Endothelial cell of umbilical vein (primary cell): ENCODE measurements around the gene TOMM40. TPM values are rescaled to one million over a fixed set of nuclear protein-coding genes. Genes with fewer than 3 reads are reported as not detected.

ENCODE experiments used
- BruUV-seq: library from RNA; stranded (reverse); fragments of 400-500 nt; replicated peaks from 2 replicates; lab custom pipeline; 2021; lab: Mats Ljungman, UMichigan
- CTCF ChIA-PET: fragments of 300-600, 350-600 bp; sonication (Branson Sonifier 250); formaldehyde crosslinking; loops from one replicate; lab custom pipeline; 2021; ENCODE audit warnings: antibody characterized with exemption, inconsistent platforms; lab: Charles Lee
- POLR2A ChIA-PET: fragments of 300-600, 350-600 bp; sonication (Branson Sonifier 250); formaldehyde crosslinking; loops from one replicate; lab custom pipeline; 2021; ENCODE audit warnings: antibody characterized with exemption, inconsistent platforms; lab: Charles Lee
- DNase-seq: peaks from one replicate; pipeline ENCODE4 v3.0.0-alpha.2; 2011; ENCODE audit warnings: low read depth, low spot score
- FAIRE-seq: peaks from 2 replicates; lab custom pipeline; 2011; peaks lifted over from hg19 to GRCh38; lab: Jason Lieb, UNC
- H2AFZ ChIP-seq: 2 replicates; pipeline ENCODE4 v1.6.0; 2012; ENCODE audit warnings: low read depth, low read length, control low read depth, inconsistent platforms
- H3K27ac ChIP-seq: 2 replicates; pipeline ENCODE4 v1.5.1; 2011; ENCODE audit warnings: low read depth, mild to moderate bottlenecking, control low read depth, low read length, moderate library complexity; ENCODE audit not compliant: insufficient read depth
- H3K27me3 ChIP-seq, 2 experiments: 2 replicates each; pipeline versions ENCODE4 v1.6.0 to v1.6.1; 2011; ENCODE audit warnings: low read length in 2 of 2, mixed read lengths in 1 of 2; ENCODE audit not compliant: control insufficient read depth in 2 of 2, insufficient read depth in 2 of 2
- H3K36me3 ChIP-seq, 2 experiments: 2 replicates in 1 of 2; 3 replicates in 1 of 2; pipeline ENCODE4 v1.5.1; 2011; ENCODE audit warnings: low read length in 2 of 2, mild to moderate bottlenecking in 1 of 2, moderate library complexity in 1 of 2; ENCODE audit not compliant: control insufficient read depth in 2 of 2, insufficient read depth in 2 of 2; ENCODE audit errors: extremely low read depth in 1 of 2
- H3K4me1 ChIP-seq: 3 replicates; pipeline ENCODE4 v1.5.1; 2011; ENCODE audit warnings: mild to moderate bottlenecking, low read length; ENCODE audit not compliant: control insufficient read depth, insufficient read depth; ENCODE audit errors: extremely low read depth
- H3K4me2 ChIP-seq: 2 replicates; pipeline ENCODE4 v1.6.1; 2011; ENCODE audit warnings: low read length, control low read depth, mixed read lengths; ENCODE audit not compliant: insufficient read depth
- H3K4me3 ChIP-seq, 3 experiments: fragments of 200-600 bp in 1 of 3; sonication (generic), shearing (Covaris generic) in 1 of 3; replicated peaks in 1 of 3; 2 replicates each; pipeline ENCODE4 v1.5.1; 2011 to 2016; ENCODE audit warnings: control low read depth in 3 of 3, low read length in 3 of 3, mild to moderate bottlenecking in 2 of 3, inconsistent platforms in 1 of 3, low read depth in 1 of 3, moderate library complexity in 1 of 3; ENCODE audit not compliant: insufficient read depth in 1 of 3
- H3K79me2 ChIP-seq: 2 replicates; pipeline ENCODE4 v1.6.0; 2012; ENCODE audit warnings: low read length, inconsistent platforms; ENCODE audit not compliant: control insufficient read depth, insufficient read depth
- H3K9ac ChIP-seq: replicated peaks from 2 replicates; pipeline ENCODE3; 2011; ENCODE audit warnings: low read length, control low read depth; ENCODE audit not compliant: insufficient read depth; ENCODE audit errors: extremely low read depth
- H3K9me1 ChIP-seq: replicated peaks from 3 replicates; pipeline ENCODE4 v1.6.0; 2011; ENCODE audit warnings: mild to moderate bottlenecking, low read length; ENCODE audit not compliant: control insufficient read depth, insufficient read depth; ENCODE audit errors: extremely low read depth
- H3K9me3 ChIP-seq: replicated peaks from 2 replicates; pipeline ENCODE4 v1.5.1; 2012; ENCODE audit warnings: low read length, inconsistent platforms; ENCODE audit not compliant: control insufficient read depth, insufficient read depth
- H4K20me1 ChIP-seq: replicated peaks from 2 replicates; pipeline ENCODE3; 2011; ENCODE audit warnings: mild to moderate bottlenecking, low read length; ENCODE audit not compliant: control insufficient read depth, insufficient read depth; ENCODE audit errors: extremely low read depth
- EZH2 ChIP-seq: IDR thresholded peaks from 2 replicates; pipeline ENCODE4 v1.6.1; 2012; ENCODE audit warnings: borderline replicate concordance, low read depth, mild to moderate bottlenecking, moderate library complexity, low read length, inconsistent platforms; ENCODE audit not compliant: severe bottlenecking
- FOS ChIP-seq: IDR thresholded peaks from 2 replicates; pipeline ENCODE4 v1.6.1; 2011; ENCODE audit warnings: mild to moderate bottlenecking, low read length, moderate library complexity, borderline replicate concordance; ENCODE audit not compliant: insufficient read depth
- GATA2 ChIP-seq: IDR thresholded peaks from 2 replicates; pipeline ENCODE4 v1.7.0; 2011; ENCODE audit warnings: low read depth, mild to moderate bottlenecking, moderate library complexity, mixed read lengths, low read length; ENCODE audit not compliant: insufficient read length, insufficient read depth
- JUN ChIP-seq: IDR thresholded peaks from 2 replicates; pipeline ENCODE4 v1.6.1; 2011; ENCODE audit warnings: borderline replicate concordance, low read depth; ENCODE audit not compliant: insufficient read length, insufficient read depth
- MYC ChIP-seq: IDR thresholded peaks from one replicate; pipeline ENCODE4 v1.6.1; 2011; ENCODE audit warnings: mild to moderate bottlenecking, low read depth, low read length
- POLR2AphosphoS5 ChIP-seq: IDR thresholded peaks from 2 replicates; pipeline ENCODE4 v1.6.1; 2012; ENCODE audit warnings: low read depth, mild to moderate bottlenecking, control low read depth, low read length, moderate library complexity; ENCODE audit not compliant: insufficient read depth
- dilution Hi-C: fragments of 300-500 bp; cut with MboI; formaldehyde crosslinking; loops from one replicate; pipeline ENCODE4 v1.15.0; 2019; ENCODE audit warnings: low sequenced_read_pairs; ENCODE audit not compliant: extremely low pct_ligation_motif_present
- intact Hi-C: fragments of 100-400 bp; cut with micrococcal nuclease; formaldehyde crosslinking; loops from one replicate; pipeline ENCODE4 v1.10.0; 2022
- polyA plus RNA-seq, 4 experiments: library from polyadenylated mRNA; depleted of rRNA in 3 of 4; stranded (reverse) in 3 of 4; unstranded in 1 of 4; fragments of >200 nt; gene quantifications; 2 replicates each; pipeline versions ENCODE4 v1.2.1 to v1.2.3, GENCODE V29; 2011 to 2012; ENCODE audit warnings: missing spikeins in 1 of 4
- total RNA-seq: library from RNA; stranded (reverse); gene quantifications from 2 replicates; pipeline ENCODE4 v1.2.3, GENCODE V29; 2021
- TF ChIP-seq, protein P1 (sequence below): IDR thresholded peaks from 2 replicates; pipeline ENCODE4 v1.6.1; 2011; ENCODE audit not compliant: insufficient read depth, insufficient read length
- TF ChIP-seq, protein P2 (sequence below), 2 donors: IDR thresholded peaks; 1 replicate in 1 of 2; 2 replicates in 1 of 2; pipeline ENCODE4 v1.5.1; 2011; ENCODE audit warnings: low read length in 2 of 2, mild to moderate bottlenecking in 2 of 2, moderate library complexity in 2 of 2, control low read depth in 1 of 2, inconsistent platforms in 1 of 2, low read depth in 1 of 2; ENCODE audit not compliant: insufficient read depth in 1 of 2; ENCODE audit errors: extremely low read depth in 1 of 2

The TOMM40 gene
- total and polyA plus RNA-seq, 2 donors (not counting 3 experiments of a cell fraction or from before 2014, with no cell fraction given) = 71.8 to 90.7 TPM

GRCh38 chr19:44875666-44876451 is 15.2 kb upstream of the TOMM40 start:
- H3K27me3 ChIP-seq = no peaks in the 10 kb centered on the region
- POLR2A ChIA-PET = interaction anchor here (1.7 kb wide), 1 partner anchor 15 kb away, joined by 3 read pairs; the partner anchor contains the start of gene TOMM40
- no peaks in the 10 kb centered on the region for H3K9me3 ChIP-seq
- H3K4me1 ChIP-seq = peaks cover 16% of the 10 kb centered on the region
- peaks cover 16 to 61% of the 10 kb centered on the region in 2 experiments for H3K36me3 ChIP-seq
- BruUV-seq = no TSS peak
- no peak overlapping the region for H3K27ac ChIP-seq
- H3K79me2 ChIP-seq = peaks cover 14% of the 10 kb centered on the region
- DNase-seq (no peak), FAIRE-seq (peak; percentile 66)
- intact Hi-C loops (no loop called here), dilution Hi-C loops (no loop called here)
- TF ChIP-seq EZH2 (no peak), GATA2 (no peak), FOS (no peak), POLR2AphosphoS5 (no peak), JUN (no peak), MYC (no peak)
- TF ChIP-seq, protein P1, sequence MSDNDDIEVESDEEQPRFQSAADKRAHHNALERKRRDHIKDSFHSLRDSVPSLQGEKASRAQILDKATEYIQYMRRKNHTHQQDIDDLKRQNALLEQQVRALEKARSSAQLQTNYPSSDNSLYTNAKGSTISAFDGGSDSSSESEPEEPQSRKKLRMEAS = no peak
- TF ChIP-seq, protein P2, sequence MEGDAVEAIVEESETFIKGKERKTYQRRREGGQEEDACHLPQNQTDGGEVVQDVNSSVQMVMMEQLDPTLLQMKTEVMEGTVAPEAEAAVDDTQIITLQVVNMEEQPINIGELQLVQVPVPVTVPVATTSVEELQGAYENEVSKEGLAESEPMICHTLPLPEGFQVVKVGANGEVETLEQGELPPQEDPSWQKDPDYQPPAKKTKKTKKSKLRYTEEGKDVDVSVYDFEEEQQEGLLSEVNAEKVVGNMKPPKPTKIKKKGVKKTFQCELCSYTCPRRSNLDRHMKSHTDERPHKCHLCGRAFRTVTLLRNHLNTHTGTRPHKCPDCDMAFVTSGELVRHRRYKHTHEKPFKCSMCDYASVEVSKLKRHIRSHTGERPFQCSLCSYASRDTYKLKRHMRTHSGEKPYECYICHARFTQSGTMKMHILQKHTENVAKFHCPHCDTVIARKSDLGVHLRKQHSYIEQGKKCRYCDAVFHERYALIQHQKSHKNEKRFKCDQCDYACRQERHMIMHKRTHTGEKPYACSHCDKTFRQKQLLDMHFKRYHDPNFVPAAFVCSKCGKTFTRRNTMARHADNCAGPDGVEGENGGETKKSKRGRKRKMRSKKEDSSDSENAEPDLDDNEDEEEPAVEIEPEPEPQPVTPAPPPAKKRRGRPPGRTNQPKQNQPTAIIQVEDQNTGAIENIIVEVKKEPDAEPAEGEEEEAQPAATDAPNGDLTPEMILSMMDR (IDR thresholded peaks at IDR 0.05; ENCODE audit: extremely low read depth in 1 of 2, insufficient read depth in 1 of 2, low read depth in 1 of 2, low read length in 2 of 2) = no peak
- H2AFZ ChIP-seq = no peak overlapping the region
- CTCF ChIA-PET = no interaction called here
- no peak overlapping the region for H3K4me3 ChIP-seq
- no peaks in the 10 kb centered on the region for H3K9me1 ChIP-seq
- H4K20me1 ChIP-seq = no peaks in the 10 kb centered on the region
- no peak overlapping the region for H3K9ac ChIP-seq
- H3K4me2 ChIP-seq = no peak overlapping the region
